ENCODE measurements around the gene NTNG2.

DNA sequence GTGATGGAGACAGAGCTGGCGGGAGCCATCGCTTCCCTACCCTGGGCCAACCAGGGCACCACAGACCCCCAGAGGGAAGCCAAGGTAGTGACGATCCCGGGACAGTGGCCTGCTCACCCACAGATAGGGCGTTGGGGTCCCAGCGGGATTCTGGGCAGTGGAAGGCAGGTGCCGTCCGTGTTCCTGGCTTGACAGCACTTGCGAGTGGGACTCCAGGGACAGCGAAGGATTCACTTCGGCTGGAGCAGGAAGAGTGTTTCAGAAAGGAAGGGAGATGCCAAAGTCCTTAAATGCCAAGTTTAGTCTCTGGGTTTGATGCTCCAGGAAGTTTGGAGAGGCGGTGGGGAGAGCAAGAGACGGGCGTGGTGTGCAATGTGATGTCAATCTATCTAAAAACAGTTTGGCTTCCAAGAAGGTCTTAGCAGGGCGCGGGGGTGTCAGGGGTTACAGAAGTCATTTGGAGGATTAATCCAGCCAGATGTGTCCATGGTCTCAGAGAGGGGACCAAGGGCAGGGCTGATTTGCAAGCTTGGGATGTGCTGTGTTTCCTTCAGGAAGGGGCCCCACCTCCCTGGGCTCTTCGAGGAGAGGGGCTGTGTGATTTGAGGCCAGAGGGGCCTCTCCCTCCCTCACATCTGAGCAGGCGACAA lies 74.9 kb downstream of the NTNG2 start:
- TF ChIP-seq POLR2AphosphoS5 (IDR thresholded peaks at IDR 0.05), result no peak
- TF ChIP-seq CTCF (IDR thresholded peaks at IDR 0.05; ENCODE audit: poor library complexity, severe bottlenecking), result no peak
- TF ChIP-seq RAD21 (conservative IDR thresholded peaks at IDR 0.05), result no peak
- no peak for TF ChIP-seq EP300 (conservative IDR thresholded peaks at IDR 0.05; ENCODE audit: poor library complexity, severe bottlenecking)

Data from neural cell (in vitro differentiated cells).